GM20000 (cell line): Measurements from ENCODE around the gene ZNF280C.
"Not testable (repeated sequence)": the region's sequence is repeated elsewhere in the genome, so short reads cannot be mapped to it uniquely, and the experiment has no call there.

Experiments
- DNase-seq: peaks from one replicate; pipeline ENCODE4 v3.0.0; 2012; ENCODE audit warnings: low spot score
- CTCF ChIP-seq: IDR thresholded peaks from 2 replicates; pipeline ENCODE4 v1.5.1; 2012; ENCODE audit warnings: mild to moderate bottlenecking, control low read depth; ENCODE audit errors: extremely low read depth, missing control alignments

ZNF280C gene

GRCh38 chrX:130296297-130296678 is 27.6 kb upstream of the ZNF280C start:
- TF ChIP-seq CTCF, result no peak
- DNase-seq, result no peak

- no peak for TF ChIP-seq CTCF
- no peak for DNase-seq
Observed at GRCh38 chrX:130295519-130296296, 27.0 kb upstream of the ZNF280C start.

- TF ChIP-seq CTCF, result no peak
- DNase-seq, result no peak
Observed at GRCh38 chrX:130287071-130287770, 18.5 kb upstream of the ZNF280C start.

- TF ChIP-seq CTCF, result no peak
- no peak for DNase-seq
Observed at GRCh38 chrX:130285710-130286109, 17.0 kb upstream of the ZNF280C start.

- no peak for DNase-seq
- no peak for TF ChIP-seq CTCF
Observed at GRCh38 chrX:130285069-130285620, 16.4 kb upstream of the ZNF280C start.

GRCh38 chrX:130282151-130282550 is 13.5 kb upstream of the ZNF280C start:
- DNase-seq, result no peak
- TF ChIP-seq CTCF, result no peak

GRCh38 chrX:130280901-130281300 is 12.2 kb upstream of the ZNF280C start:
- TF ChIP-seq CTCF, result no peak
- no peak for DNase-seq

- not testable (repeated sequence) for DNase-seq
Observed at GRCh38 chrX:130272253-130272652, 3.6 kb upstream of the ZNF280C start.

- DNase-seq, result not testable (repeated sequence)
Observed at GRCh38 chrX:130269391-130269790, 692 bp upstream of the ZNF280C start.
